ENCODE measurements around the gene CREBZF.
"Not testable (repeated sequence)": the region's sequence is repeated elsewhere in the genome, so short reads cannot be mapped to it uniquely, and the experiment has no call there.

CREBZF gene

DNA sequence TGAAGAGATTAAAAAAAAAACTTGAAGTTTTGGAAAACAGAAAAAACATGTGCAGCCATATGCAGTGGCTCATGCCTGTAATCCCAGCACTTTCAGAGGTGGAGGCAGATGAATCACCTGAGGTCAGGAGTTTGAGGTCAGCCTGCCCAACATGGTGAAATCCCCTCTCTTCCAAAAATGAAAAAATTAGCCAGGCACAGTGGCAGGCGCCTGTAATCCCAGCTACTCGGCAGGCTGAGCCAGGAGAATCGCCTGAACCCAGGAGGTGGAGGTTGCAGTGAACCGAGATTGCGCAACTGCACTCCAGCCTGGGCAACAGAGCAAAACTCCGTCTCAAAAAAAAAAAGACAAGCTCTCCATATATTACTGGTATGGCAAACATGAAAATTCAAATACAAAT lies 45.4 kb downstream of the CREBZF start:
- Histone ChIP-seq H3K27ac (ENCODE audit: low read depth, low read length) (no peak overlapping the region), H3K36me3 (ENCODE audit: control insufficient read depth, insufficient read depth, low read length) (no peaks in the 10 kb centered on the region), H3K4me3 (ENCODE audit: low read depth, low read length) (no peak overlapping the region), H3K9ac (ENCODE audit: low read length) (no peak overlapping the region), H3K27me3 (ENCODE audit: control insufficient read depth, insufficient read depth, low read length) (no peaks in the 10 kb centered on the region), H3K9me3 (ENCODE audit: control insufficient read depth, insufficient read depth, low read depth, low read length) (no peaks in the 10 kb centered on the region), H3K4me1 (ENCODE audit: control insufficient read depth, insufficient read depth, low read length) (no peaks in the 10 kb centered on the region)

DNA sequence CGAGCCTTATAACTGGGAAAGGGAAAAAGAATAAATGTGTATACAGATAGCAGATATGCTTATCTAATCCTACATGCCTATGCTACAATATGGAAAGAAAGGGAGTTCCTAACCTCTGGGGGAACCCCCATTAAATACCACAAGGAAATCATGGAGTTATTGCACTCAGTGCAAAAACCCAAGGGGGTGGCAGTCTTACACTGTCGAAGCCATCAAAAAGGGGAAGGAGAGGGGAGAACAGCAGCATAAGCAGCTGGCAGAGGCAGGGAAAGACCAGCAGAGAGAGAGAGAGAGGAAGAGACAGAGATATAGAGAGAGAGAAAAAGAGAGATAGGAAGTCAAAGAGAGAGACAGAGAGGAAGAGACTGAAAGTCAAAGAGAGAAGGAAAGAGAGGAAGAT lies 53.3 kb downstream of the CREBZF start:
- not testable (repeated sequence) for H3K4me1 ChIP-seq (ENCODE audit: control insufficient read depth, insufficient read depth, low read length); H3K9me3 ChIP-seq (ENCODE audit: control insufficient read depth, insufficient read depth, low read depth, low read length); H3K9ac ChIP-seq (ENCODE audit: low read length); H3K36me3 ChIP-seq (ENCODE audit: control insufficient read depth, insufficient read depth, low read length); H3K27ac ChIP-seq (ENCODE audit: low read depth, low read length); H3K27me3 ChIP-seq (ENCODE audit: control insufficient read depth, insufficient read depth, low read length); H3K4me3 ChIP-seq (ENCODE audit: low read depth, low read length)

Data from HUES6 (cell line).